GM18858 (cell line): ENCODE data around the gene MYG1.

Experiments used
- ATAC-seq: cut with Tn5 transposase; IDR thresholded peaks from one replicate; pipeline ENCODE4 v1.9.1; 2021; ENCODE audit not compliant: unreplicated experiment

Gene MYG1

DNA sequence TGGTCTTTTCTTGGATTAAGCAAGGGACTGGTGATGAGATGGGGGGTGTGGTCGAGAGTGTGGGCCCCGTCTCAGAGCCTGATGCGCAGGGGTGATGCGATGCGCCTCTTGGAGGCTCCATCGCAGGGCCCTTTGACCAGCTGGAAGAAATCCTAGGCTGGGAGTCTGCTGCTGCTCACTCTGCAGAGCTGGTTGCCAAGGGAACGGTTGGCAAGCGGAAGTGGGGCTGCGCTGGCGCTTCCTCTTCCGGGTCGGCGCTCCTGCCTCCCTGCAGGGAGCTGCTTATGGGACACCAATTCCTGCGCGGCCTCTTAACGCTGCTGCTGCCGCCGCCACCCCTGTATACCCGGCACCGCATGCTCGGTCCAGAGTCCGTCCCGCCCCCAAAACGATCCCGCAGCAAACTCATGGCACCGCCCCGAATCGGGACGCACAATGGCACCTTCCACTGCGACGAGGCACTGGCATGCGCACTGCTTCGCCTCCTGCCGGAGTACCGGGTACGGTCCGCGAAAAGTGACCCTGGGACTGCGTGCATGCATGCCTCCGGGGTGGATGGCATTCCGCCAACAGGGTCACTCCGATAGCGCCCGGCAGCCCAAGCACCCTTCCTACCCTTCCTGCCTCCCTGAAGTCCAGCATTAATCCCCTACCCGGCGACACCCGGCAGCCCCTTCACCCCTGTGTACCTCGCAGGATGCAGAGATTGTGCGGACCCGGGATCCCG lies at the start of gene MYG1:
MYG1 (plus strand) TSS at position 242 of the 727 bp plus-strand sequence; CDS start at position 285, 43 bp downstream.
- ATAC-seq = peak; percentile 54

DNA sequence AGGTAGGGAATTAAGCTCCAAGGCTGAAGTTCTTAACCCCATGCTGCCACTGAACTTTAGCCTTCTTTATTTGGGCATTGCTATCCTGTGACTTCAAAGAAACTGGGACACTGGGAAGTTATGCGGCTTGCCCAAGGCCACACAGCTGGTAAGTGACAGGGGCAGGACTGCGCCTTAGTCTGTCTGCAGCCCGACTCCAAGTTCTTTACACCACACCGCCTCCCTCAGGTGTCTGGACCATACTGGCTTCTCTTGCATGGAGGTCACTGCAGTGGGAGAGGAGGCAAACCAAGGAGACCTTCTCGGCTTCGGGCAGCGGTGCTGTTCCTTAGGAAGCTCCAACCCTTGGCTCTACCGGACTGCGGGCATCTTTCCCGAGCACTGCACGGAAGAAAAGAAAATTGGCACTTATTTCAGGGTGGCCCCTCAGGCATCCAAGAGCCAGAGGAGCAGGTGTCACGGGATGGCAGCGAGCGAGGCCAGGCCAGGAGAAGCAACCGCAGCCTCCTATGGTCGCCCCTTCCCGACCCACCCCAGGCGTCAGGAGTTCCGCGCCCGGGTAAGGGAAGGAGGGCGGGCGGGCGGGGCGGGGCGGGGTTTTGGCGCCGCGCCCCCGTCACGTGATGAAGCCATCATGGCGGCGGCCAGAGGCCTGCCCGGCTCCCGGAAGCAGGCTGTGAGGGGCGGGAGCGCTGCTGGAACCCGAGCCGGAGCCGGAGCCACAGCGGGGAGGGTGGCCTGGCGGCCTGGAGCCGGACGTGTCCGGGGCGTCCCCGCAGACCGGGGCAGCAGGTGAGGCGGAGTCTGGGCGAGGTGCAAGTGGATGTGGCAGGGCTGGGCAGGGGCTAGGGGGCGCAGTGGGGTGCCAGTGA lies 47.8 kb upstream of the MYG1 start:
- no peak for ATAC-seq

DNA sequence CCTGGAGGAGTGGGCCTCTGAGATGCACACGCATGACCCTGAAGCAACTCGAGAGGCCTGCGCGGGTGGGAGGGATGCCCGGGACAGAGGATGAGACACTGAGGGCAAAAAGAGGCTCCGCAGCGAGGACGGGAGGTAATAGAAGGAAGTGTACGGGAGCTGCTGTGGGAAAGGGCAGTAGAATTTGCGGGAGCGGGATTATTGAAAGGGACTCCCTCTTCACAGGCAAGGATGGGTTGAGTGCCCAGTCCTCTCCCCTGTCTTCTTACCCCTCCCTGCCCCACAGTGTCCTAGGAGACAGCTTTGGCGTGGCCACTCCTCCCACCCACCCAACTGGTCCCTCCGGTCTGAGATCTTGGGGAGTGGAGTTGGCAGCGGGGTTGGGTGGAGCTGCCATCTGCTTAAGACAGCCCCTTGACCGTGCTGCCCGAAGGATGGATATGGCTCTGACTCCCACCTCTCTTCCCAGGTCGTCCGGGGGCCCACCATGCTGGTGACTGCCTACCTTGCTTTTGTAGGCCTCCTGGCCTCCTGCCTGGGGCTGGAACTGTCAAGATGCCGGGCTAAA lies 47.1 kb upstream of the MYG1 start:
- no peak for ATAC-seq

GRCh38 chr12:53253298-53253697 lies 46.2 kb upstream of the MYG1 start:
- ATAC-seq = no peak

DNA sequence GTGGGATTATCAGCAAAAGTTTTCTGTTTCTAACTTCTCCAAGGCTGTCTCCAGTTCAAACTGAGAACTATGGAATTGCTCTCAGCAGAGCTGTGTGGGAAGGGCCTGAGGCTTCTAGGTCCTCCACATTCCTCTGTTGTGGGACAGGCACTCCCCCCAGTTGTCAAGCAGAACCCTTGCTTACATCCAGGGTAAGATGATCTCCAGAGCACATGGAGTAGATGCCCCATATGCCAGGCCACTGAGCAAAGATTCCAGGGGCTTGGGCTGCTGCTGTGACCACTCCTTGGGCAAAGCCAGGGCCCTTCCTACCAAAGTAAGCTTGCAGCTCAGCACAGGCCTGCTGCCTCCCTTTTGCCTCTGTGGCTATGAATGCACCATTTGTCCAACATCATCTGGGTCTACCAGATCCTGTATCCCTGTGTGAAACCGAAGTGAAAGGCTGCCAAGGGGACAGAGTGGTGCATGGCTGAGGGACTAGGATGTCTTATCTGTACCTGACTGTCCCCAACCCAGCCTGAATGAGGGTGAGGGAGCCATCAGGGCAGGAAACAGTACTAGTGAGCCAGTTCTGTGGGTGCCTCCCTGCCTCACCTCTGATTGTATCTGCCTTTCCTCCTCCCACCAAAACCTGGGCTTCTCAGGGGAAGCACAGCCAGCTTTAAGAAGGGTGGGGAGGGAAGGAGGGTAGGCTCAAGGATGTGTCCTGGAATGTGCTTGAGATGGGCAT lies 44.5 kb upstream of the MYG1 start:
- no peak for ATAC-seq

GRCh38 chr12:53255996-53256395 lies 43.5 kb upstream of the MYG1 start:
- peak; percentile 46 for ATAC-seq

DNA sequence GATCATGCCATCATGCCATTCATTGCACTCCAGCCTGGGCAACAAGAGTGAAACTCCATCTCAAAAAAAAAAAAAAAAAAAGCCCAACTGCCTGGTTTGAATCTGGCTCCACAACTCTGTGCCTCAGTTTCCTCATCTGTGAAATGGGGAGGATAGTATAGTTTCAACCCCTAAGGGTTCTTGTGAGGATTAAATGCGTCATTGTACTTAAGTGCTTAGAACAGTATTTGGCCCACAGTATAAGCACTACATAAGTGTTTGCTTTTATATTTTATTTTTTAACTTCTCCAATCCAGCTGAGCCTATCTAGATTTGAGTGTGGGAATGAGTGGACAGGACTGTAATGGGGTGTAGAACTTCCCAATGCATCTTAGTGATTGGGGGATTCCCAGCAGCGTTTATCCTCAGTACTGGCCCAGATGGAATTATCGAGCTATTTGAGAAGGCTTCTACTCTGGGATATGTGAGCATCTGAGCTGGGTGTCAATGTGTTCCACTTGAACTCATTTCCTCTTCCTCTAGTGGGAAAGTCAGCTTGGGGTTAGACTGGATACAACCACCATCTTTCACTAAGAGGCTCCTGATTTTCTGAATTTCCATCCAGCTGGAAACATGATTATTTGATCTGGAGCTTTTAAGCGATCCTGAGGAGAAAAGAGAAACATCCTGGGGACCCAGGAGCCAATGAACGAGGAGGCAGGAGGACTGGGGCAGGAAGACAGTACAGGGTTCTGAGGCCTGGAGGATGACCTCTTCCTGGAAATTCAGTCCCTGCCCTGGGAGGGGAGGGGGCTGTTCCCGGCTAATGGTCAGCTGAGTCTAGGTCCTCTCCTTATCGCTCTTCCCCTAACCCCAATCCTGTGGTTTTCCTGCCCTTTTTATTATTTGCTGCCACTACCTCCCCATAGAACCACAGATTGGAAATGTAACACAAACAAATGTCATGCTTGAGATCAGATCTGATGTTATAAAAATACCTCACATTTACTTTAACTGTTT lies 40.7 kb upstream of the MYG1 start:
- ATAC-seq = no peak

GRCh38 chr12:53259891-53260290 lies 39.6 kb upstream of the MYG1 start:
- ATAC-seq = no peak

GRCh38 chr12:53265783-53266182 lies 33.7 kb upstream of the MYG1 start:
- ATAC-seq = no peak

GRCh38 chr12:53267306-53267998 lies 32.0 kb upstream of the MYG1 start:
- ATAC-seq = no peak

- peak; percentile 55 for ATAC-seq
These were observed 31.4 kb upstream of the MYG1 start, which contains the start of gene ESPL1 for GRCh38 chr12:53267999-53268629. Gene ESPL1 (plus strand): TSS chr12:53268299. CDS start chr12:53268767, 468 bp downstream.

GRCh38 chr12:53268630-53269562 lies 30.6 kb upstream of the MYG1 start:
- ATAC-seq = no peak

GRCh38 chr12:53274445-53274844 lies 25.1 kb upstream of the MYG1 start:
- ATAC-seq = no peak

- no peak for ATAC-seq
These were observed 23.0 kb upstream of the MYG1 start for GRCh38 chr12:53276511-53276910.

- no peak for ATAC-seq
These were observed 21.5 kb upstream of the MYG1 start for GRCh38 chr12:53277981-53278380.

- no peak for ATAC-seq
These were observed 20.1 kb upstream of the MYG1 start for GRCh38 chr12:53279283-53279869.

- ATAC-seq = no peak
These were observed 19.5 kb upstream of the MYG1 start for GRCh38 chr12:53279888-53280498.
